GM19324 (cell line): Measurements from ENCODE around the gene ALS2CL.
"Not testable (repeated sequence)": the region's sequence is repeated elsewhere in the genome, so short reads cannot be mapped to it uniquely, and the experiment has no call there.

ENCODE experiments used
- ATAC-seq: cut with Tn5 transposase; IDR thresholded peaks from one replicate; pipeline ENCODE4 v1.9.1; 2021; ENCODE audit warnings: mild to moderate bottlenecking, moderate library complexity; ENCODE audit not compliant: unreplicated experiment, low FRiP score

Gene ALS2CL

DNA sequence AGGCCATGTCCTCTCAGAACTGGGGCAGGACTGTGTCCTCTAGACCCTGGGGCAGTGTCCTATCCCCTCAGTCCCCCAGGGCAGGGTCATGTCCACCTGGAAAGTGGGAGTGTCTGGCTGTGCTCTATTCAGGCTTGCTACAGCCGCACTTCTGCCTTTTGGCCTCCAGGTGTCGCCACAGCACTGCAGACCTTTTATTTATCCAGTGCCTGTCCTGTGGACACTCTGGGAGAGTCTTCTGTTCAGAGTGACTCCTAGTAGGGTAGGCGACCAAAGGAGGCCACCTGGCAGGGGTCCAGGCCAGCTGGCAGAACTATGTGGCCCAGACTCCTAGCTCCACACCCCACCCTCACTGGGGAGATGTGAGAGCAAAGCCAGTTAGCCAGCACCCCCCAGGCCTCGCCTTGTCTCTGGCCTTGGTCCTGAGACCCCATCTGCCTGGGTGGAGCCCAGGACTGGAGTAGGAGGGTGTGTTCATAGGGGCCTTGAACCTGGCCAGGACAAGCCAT lies 11.6 kb upstream of the ALS2CL start:
- no peak for ATAC-seq

DNA sequence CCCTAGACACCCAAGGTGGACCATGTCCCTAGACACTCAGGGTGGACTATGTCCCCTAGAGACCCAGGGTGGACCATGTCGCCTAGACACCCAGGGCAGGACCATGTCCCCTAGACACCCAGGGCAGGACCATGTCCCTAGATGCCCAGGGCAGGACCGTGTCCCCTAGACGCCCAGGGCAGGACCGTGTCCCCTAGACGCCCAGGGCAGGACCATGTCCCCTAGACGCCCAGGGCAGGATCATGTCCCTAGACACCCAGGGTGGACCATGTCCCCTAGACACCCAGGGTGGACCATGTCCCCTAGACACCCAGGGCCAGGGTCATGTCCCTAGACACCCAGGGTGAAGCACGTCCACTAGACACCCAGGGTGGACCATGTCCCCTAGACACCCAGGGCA lies 10.9 kb upstream of the ALS2CL start:
- not testable (repeated sequence) for ATAC-seq

DNA sequence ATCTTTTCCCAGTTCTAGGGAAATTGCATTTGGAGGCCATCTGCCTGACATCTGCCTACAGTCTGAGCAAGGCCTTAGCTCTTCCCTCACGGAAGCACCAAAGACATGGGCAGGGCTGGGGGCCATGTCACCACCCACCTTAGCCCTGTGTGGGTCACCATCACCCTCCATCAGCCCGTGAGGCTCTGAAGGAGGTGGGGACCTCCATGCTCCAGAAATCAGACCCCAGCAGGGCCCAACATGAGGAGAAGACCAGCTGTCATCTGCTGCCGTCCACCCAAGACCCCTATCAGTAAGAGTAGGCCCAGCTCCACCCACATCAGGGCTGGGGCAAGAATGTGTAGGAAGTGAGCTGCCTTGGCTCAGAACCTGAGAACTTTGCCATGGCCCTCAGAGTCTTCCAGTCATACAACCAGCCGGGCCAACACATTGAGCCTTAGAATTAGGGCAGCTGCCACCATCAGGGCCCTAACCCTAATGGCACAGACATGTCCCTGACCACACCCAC lies 9.6 kb upstream of the ALS2CL start:
- no peak for ATAC-seq

DNA sequence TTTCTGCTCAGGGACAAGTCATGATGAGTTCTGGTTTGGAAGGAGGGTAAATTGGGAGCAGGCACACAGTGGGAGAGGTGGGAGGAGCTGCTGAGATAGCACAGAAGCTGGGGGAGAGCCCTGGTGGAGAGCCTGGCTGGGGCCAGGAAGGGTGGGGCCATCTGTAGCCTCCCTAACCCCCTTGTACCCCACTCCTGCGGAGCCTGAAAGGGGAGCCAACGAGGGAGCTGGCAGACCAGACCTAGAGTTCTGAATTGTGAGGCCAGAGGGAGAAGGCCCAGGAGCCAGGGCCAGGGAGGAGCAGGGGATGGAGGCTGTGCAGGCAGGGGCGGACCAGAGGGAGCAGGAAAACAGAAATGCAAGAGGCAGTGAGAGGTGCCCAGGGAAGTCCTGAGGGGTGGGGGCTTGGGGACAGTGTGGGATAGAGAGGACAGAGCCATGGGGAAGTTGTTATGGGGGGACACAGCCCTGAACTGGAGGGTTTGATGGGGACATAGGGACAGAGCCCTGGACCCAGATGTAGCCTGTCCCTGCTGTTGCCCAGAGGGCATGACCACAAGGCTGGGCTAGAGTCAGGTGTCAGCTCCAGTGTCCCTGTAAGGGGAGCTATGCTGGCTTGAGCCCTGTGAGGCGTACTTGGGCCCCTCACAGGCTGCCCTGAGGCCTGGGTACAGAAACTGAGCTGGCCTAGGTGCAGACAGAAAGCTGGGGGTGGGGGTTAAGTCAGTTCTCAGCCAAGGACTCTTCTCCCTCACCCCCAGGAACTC lies 8.9 kb upstream of the ALS2CL start:
- ATAC-seq, result no peak

DNA sequence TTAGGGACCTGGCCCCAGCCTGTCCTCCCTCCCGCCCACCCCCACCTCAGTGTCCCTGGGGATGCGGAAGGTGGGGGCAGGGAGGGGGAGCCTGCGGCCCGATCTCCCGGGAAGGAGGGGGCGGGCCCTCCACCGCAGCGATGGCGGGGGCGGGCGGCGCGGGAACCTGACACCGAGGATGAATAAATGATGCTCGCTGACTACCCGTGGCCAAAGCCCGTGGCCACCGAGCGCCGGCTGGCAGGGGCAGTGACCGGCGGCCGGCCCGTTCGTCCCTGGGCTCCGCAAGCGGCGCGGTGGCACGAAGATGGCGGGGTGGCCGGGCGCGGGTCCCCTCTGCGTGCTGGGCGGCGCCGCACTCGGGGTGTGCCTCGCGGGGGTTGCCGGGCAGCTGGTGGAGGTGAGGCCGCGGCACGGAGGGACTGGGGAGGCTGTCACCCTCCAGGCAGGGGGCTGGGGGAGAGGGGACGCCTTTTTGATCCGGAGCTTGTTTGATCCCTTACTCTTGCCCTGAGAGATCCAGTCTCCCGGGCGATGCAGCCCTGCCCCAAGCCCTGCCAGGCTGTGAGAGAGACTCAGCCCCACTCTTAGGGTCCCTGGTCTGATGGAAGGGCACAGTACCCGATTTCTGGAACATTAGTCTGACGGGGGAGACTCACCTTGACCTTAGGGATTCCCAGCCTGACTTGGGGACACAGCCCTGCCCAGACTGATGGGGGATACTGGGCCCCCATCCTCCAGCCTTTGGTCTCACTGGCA lies 7.9 kb upstream of the ALS2CL start, which contains the start of gene TMIE:
TMIE (plus strand) TSS at position 212 of the 759 bp plus-strand sequence; CDS start at position 308, 96 bp downstream.
- no peak for ATAC-seq

DNA sequence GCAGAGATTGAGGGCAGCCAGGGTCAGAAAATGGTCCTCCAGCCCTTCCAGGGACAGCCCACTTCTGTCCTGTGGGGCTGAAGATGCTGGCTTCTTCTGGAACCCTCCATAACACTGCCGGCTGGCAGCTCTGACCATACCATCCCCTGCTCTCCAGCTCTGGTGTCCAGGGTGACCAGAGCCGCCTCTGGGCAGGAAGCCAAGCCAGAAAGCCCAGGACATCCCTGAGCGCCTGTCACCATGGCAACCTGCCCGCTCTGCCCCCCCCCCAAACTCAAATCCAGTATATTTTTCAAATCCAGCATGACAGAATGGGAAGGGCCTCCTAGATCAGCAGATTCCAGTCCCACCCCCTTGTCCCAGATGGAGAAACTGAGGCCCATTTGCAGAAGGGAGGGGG lies 7.3 kb upstream of the ALS2CL start:
- no peak for ATAC-seq

DNA sequence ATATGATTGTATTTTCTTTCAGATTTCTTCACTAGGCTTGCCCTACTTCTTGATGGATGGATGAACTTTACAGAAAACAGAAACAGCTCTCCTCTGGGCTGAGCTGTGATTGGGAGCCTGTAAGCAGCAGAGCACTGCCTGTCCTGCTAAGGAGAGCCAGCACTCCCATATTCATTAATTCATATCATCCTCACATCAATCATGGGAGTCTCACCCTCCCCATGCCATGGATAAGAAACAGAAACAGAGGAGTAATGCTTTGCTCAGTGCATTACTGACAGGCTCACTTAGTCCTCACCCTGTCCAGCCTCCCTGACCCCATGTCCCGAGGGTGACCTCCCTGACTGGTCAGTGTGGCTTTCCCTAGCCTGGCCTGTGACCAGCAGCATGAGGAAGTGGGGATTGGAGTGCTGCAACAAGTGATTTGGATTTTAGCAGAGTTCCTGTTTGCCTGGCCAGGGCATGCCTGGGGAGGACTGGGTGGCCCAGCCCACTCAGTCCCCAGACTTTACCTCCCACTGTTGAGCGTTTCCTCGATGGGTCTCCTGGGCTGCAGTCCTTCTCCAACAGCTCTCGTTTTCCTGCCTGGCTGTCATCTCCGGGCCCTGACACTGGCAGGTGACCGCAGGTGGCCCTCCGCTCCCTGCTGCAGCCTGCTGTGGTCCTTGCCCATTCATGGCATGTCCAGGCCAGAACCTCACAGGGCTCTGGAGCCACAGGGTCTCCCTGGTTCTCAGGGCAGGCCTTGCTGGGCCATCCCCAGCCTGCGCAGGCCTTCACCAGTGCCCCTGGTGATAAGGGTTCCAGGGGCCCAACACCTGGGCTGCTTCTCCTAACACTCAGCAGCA lies 6.4 kb upstream of the ALS2CL start:
- ATAC-seq, result no peak

DNA sequence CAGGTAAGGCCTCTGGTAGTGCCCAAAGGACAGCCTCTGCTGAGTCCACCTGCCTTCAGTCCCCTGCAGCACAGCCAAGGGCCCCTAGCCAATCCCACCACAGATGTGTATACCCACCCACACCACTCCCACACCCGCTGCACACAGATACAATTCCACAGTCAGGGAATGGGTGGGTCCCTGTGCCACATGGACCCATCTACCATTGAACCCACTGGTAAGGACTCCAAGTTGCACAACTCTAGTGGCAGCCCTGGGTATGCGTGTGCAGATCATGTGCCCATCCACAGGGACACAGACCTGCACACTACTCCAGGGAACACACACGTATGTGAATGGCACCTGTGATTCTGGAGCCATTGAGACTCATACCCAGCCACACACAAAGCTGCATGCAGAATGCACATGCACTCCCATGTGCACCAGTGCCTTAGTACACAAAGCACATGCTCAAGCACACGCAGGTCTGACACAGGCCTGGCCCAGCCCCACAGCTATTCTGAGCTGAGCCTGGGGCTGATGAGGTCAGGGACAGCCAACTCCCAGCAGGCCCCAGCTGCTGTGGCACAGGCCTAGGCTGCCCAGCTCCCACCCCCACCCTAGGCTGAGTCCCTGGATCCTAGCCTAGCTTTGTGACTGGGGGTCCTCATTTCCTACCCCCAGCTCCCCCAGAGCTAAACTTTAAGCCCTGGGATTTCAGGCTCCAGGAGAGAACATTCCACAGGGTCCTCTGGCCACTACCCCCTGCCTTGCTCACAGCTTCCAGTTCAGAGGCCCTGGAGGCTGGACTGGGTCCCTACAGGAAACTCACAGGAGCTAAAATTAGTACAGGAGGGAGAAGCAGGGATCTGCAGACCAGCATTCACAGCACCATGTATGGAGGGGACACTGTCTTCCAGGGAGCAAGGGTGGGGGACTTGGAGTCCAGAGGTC lies 2.7 kb upstream of the ALS2CL start:
- ATAC-seq, result no peak

DNA sequence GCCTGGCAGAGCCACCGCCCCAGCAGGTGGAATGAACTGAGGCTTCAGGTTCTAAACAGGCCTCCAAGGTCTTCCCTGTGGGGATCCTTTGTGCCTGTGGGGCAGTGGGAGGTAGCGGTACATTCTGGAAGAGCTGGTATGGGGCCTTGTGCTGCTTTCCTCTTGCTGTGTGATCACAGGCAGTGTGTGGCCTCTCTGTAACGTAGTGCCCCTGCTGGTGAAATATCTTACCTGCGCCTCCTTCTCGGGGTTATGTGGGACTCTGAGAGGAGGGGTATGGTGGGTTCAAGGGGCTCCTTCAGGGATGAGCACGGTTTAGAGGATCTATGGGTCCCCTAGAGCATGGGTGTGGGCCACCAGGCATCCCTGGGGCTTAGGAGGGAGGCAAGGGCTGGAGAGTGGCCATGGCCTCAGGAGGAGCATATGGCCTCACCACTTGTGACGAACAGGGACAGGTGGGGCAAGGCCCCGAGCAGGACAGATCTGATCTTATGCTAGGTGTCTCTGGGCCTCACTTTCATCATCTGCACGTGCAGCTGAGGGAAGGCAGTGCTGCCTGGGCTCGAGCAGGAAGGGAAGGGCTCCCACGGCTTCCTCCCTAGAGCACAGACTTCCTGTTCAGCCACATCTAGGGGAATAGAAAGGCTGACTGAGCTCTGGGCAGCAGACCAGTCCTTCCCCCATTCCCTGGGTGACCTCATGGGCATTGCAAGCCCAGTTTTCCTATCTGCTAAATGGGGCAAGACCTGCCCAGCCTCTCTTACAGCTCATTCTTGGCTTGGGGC lies 1.9 kb upstream of the ALS2CL start:
- ATAC-seq, result no peak

DNA sequence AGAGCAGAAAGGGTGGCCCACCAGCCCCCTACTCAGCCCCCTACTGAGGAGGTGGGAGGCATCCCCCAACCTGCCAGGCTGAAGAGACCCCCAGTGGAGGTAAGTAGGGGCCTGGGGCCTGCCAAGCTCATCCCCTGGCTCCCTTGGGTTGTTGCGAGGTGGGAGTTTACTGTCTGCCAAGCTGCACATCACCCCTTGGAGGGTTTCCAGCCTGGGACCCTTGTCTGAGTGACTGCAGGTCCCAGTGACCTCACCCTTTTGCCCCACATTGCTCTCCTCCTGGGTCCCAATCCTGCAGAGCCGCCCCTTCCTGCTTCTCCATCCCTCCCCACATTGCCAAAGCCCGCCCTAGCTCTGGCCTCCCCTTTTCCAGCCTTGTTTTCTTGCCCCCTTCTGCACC lies 1.0 kb upstream of the ALS2CL start:
- no peak for ATAC-seq

DNA sequence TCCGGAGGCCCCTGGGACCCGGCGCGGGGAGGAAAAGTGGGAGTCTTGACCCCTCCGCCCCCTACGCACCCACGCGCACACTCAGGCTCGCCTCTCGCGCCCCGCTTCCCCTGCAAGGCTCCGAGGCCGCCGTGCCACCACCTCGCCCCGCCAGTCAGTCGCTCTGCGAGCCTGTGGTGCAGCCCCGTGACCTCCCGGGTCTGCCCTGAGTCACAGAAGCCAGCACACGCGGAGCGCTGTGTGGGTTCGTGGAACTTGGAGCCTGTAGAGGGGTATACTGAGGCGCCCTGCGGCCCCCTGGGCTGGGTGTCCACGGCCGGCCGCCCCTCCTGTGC lies 380 bp upstream of the ALS2CL start:
- no peak for ATAC-seq

DNA sequence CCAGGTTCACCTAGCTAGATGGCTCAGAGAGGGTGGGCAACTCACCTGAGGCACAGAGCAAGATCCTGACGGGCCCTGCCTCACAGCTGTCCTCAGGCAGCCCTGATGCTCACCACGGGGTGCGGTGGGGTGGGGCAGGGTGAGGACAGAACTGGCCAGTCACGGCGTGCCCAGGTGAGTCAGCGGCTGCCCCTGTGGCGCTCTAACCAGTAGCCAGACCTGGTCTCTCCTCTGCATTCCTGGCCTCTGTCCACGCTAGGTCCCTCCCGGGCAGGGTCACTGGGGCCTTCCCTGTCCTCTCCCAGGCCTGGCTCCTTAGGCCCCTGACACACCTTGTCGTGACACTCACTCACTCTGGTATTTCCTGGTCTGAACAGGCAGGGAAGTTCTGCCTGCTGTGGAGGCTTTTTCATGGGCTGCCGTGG lies 901 bp downstream of the ALS2CL start:
- no peak for ATAC-seq

DNA sequence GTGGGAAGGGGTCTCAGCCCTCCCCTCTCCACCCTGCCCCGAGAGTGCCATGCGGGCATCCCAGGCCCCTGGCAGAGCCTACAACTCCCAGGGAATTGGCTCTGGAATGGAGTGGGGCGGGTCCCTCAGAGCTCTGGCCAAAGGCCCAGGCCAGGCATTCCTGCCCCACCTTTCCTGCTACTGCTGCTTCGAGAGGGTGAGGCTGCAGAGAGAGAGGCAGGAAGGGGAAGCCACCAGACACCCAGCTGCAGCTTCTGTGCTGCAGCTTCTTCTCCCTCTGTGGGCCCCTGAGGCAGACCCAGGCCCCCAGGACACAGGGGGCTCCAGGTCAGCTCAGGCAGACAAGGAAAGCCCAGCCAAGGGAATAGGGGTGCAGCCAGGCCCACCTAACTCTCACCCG lies 2.7 kb downstream of the ALS2CL start:
- ATAC-seq, result no peak

DNA sequence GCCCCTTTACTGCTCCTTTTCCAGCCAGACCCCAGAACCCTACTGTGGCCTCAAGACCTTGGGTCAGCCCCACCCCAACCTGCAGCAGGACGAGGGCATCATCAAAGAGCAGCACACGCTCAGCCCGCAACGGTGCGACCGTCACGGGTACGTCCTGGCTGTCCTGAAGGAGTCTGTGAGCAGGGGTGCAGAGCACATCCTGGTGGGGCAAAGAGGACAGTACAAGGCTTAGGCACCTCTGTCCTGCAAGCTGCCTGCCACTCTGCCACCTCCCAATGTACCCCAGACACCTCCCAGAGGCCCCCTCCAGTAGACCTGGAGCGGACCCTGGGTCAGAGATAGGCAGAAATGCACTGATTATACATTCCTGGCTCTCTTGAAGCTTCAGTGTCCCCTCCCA lies 8.0 kb downstream of the ALS2CL start:
- ATAC-seq, result no peak

DNA sequence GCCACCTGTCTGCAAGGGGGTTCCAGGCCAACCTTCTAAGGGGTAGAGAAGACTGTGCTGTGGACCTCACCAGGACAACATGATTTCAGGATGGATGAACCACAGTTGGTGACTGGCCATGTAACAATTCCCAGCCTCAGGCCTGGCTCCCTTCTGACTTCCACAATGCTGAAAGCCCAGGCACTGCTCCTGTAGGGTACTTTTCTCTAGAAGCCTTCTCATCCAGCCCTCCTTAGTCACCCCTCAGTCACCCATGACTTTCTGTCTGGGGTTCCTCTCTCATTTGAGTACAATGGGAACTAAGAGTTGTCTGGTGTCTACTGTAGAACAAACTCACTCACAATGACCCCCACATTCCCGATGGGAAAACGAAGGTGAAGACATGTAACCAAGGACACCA lies 8.6 kb downstream of the ALS2CL start:
- ATAC-seq, result no peak

DNA sequence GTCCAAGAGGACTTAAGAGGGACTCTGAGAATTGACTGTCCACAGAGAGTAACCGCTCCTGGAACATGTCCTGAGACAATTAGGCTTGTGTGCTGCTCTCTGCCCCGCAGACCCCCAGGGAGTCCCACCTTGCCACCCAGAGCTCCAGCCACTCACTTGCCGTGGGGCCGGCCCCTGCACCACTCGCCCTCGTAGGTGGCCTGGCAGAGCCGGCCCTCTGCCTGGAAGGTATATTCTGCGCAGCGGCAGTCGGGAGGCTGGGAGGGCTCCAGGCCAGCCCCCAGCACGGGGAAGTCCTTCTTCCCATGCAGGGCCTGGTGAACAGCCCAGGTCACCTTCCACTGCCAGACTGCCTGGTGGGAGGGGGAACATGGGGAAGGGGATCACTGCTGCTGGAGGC lies 10.5 kb downstream of the ALS2CL start:
- ATAC-seq, result no peak

DNA sequence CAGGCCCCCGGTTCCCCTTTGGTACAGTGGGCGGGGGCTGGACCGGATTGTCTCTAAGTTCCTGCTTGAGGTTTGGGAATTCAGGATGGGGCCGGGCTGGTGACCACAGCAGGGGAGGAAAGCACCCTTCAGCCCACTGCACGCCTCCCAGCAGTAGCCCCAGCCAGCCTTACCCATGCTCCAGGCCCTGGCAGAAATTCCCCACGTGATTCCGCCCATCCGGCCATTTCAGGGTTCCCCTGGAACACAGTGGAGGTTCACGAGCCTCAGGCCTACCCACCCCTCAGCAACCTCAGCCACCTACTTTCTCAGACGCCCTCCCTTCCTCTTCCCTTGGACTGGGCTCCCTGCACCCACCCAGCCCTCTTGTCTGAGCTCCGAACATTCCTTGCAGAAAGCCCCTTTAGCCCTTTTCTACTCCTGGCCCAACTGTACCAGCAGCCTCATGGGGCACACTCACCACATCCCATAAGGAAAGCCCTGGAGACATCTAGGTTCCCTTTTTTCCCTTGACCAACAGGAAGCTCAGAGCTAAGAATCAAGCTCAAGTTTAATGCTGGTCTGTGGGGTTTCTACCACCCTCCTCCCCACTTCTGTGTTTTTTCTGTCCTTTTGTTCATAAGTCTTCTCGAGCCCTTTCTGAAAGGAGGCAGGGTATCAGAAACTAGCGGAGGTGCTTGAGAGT lies 11.5 kb downstream of the ALS2CL start:
- ATAC-seq, result no peak

DNA sequence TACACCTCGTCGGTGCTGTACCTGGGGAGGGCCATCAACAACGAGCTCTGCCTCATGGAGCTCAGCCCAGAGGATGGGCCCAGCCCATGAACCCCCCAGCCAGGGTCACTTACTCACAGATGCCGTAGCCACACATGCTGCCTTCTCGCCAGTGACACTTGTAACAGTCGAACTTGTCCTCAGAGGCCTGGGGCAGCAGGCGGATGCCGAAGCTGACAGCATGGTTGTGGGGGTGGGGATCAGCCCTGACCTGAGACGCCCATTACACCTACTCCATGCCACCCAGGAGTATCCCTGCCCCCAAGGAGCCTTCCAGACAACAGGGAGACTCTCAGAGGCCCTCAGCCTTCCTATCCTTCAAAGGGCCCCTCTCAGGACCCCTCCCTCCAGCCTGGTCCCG lies 12.1 kb downstream of the ALS2CL start:
- no peak for ATAC-seq
